H1 (cell line): ENCODE measurements around the gene SAMD9. TPM values are rescaled to one million over a fixed set of nuclear protein-coding genes. Genes with fewer than 3 reads are reported as not detected.

Experiments
- CTCF ChIA-PET: fragments of 300-600 bp; sonication (Branson Sonifier 250); formaldehyde crosslinking; loops from one replicate; lab custom pipeline; 2021; ENCODE audit not compliant: partially characterized antibody; lab: Charles Lee
- POLR2A ChIA-PET: fragments of 300-600 bp; sonication (Branson Sonifier 250); formaldehyde crosslinking; loops from one replicate; lab custom pipeline; 2021; ENCODE audit warnings: inconsistent platforms; ENCODE audit not compliant: partially characterized antibody; lab: Charles Lee
- DNase-seq, 2 experiments: peaks; one replicate each; pipeline versions ENCODE4 v3.0.0 to v3.0.0-alpha.2; 2010 to 2022; ENCODE audit warnings: low spot score in 2 of 2, low read depth in 1 of 2, mixed read lengths in 1 of 2
- FAIRE-seq: peaks from 2 replicates; lab custom pipeline; 2011; peaks lifted over from hg19 to GRCh38; lab: Jason Lieb, UNC
- H2AFZ ChIP-seq: 2 replicates; pipeline ENCODE4 v1.8.1; 2012; ENCODE audit warnings: low read length, inconsistent platforms
- H2AK5ac ChIP-seq: 2 replicates; pipeline ENCODE4 v1.6.1; 2013; ENCODE audit warnings: low read depth, low read length
- H2BK120ac ChIP-seq: replicated peaks from 2 replicates; pipeline ENCODE3; 2013; ENCODE audit warnings: low read depth, low read length, inconsistent platforms
- H2BK12ac ChIP-seq: 2 replicates; pipeline ENCODE4 v1.6.1; 2013; ENCODE audit warnings: low read depth, low read length
- H2BK15ac ChIP-seq: 2 replicates; pipeline ENCODE4 v1.6.1; 2013; ENCODE audit warnings: low read length
- H2BK20ac ChIP-seq: 2 replicates; pipeline ENCODE4 v1.6.1; 2013; ENCODE audit warnings: low read length
- H2BK5ac ChIP-seq: 2 replicates; pipeline ENCODE4 v1.6.1; 2013; ENCODE audit warnings: low read depth, low read length
- H3K14ac ChIP-seq: 2 replicates; pipeline ENCODE4 v1.6.1; 2013; ENCODE audit warnings: inconsistent platforms; ENCODE audit not compliant: insufficient read length
- H3K18ac ChIP-seq: 2 replicates; pipeline ENCODE4 v1.6.1; 2013; ENCODE audit warnings: low read length; ENCODE audit errors: extremely low read depth
- H3K23ac ChIP-seq: 2 replicates; pipeline ENCODE4 v1.6.1; 2013; ENCODE audit warnings: inconsistent platforms; ENCODE audit not compliant: insufficient read length
- H3K23me2 ChIP-seq: 2 replicates; pipeline ENCODE4 v1.6.1; 2013; ENCODE audit warnings: low read depth, low read length
- H3K27ac ChIP-seq: 2 replicates; pipeline ENCODE4 v1.6.1; 2011; ENCODE audit warnings: low read depth, low read length, inconsistent platforms
- H3K27me3 ChIP-seq, 4 experiments: replicated peaks in 1 of 4; 1 replicate in 1 of 4; 2 replicates in 3 of 4; pipeline versions ENCODE4 v1.6.1 to v1.8.1; 2011 to 2013; ENCODE audit warnings: low read length in 3 of 4, mild to moderate bottlenecking in 3 of 4, inconsistent platforms in 2 of 4, mixed read lengths in 2 of 4, moderate library complexity in 1 of 4; ENCODE audit not compliant: control insufficient read depth in 3 of 4, insufficient read depth in 3 of 4; ENCODE audit errors: extremely low read depth in 1 of 4
- H3K36me3 ChIP-seq, 4 experiments: 2 replicates each; pipeline versions ENCODE4 v1.6.1 to v1.8.1; 2011 to 2013; ENCODE audit warnings: mild to moderate bottlenecking in 4 of 4, low read length in 3 of 4, moderate library complexity in 2 of 4, control low read depth in 1 of 4, inconsistent platforms in 1 of 4; ENCODE audit not compliant: insufficient read depth in 4 of 4, control insufficient read depth in 2 of 4
- H3K4ac ChIP-seq: replicated peaks from 2 replicates; pipeline ENCODE3; 2013; ENCODE audit warnings: low read length, low read depth, mixed read lengths, inconsistent platforms; ENCODE audit not compliant: insufficient read length
- H3K4me1 ChIP-seq, 4 experiments: replicated peaks in 1 of 4; 1 replicate in 1 of 4; 2 replicates in 3 of 4; pipeline versions ENCODE4 v1.6.1 to v1.8.1; 2011 to 2013; ENCODE audit warnings: low read length in 3 of 4, inconsistent platforms in 2 of 4, mixed read lengths in 1 of 4; ENCODE audit not compliant: insufficient read depth in 4 of 4, control insufficient read depth in 3 of 4
- H3K4me2 ChIP-seq, 2 experiments: 2 replicates each; pipeline versions ENCODE4 v1.6.1 to v1.8.1; 2011 to 2013; ENCODE audit warnings: low read depth in 2 of 2, low read length in 2 of 2, control low read depth in 1 of 2, inconsistent platforms in 1 of 2, mild to moderate bottlenecking in 1 of 2; ENCODE audit not compliant: insufficient read depth in 1 of 2
- H3K4me3 ChIP-seq, 4 experiments: fragments of 200-600, 300-600 bp in 1 of 4; sonication (generic), shearing (Covaris generic), sonication (Bioruptor Twin) in 1 of 4; 2 replicates each; pipeline versions ENCODE4 v1.5.1 to v1.8.1; 2011 to 2016; ENCODE audit warnings: low read length in 4 of 4, low read depth in 3 of 4, control low read depth in 2 of 4, inconsistent platforms in 2 of 4, mild to moderate bottlenecking in 2 of 4, mixed read lengths in 1 of 4, moderate library complexity in 1 of 4; ENCODE audit not compliant: insufficient read depth in 2 of 4; ENCODE audit errors: extremely low read depth in 1 of 4
- H3K56ac ChIP-seq: replicated peaks from 2 replicates; pipeline ENCODE3; 2013; ENCODE audit warnings: low read depth, mild to moderate bottlenecking, mixed read lengths, low read length, inconsistent platforms; ENCODE audit not compliant: insufficient read length
- H3K79me1 ChIP-seq: 2 replicates; pipeline ENCODE4 v1.6.1; 2013; ENCODE audit warnings: low read depth, low read length, control low read depth
- H3K79me2 ChIP-seq, 2 experiments: 2 replicates each; pipeline versions ENCODE4 v1.6.1 to v1.8.1; 2012 to 2013; ENCODE audit warnings: low read length in 2 of 2, mild to moderate bottlenecking in 2 of 2, inconsistent platforms in 1 of 2; ENCODE audit not compliant: insufficient read depth in 2 of 2, control insufficient read depth in 1 of 2
- H3K9ac ChIP-seq, 4 experiments: replicated peaks in 1 of 4; 1 replicate in 1 of 4; 2 replicates in 3 of 4; pipeline versions ENCODE4 v1.6.1 to v1.8.1; 2011 to 2013; ENCODE audit warnings: low read depth in 3 of 4, low read length in 3 of 4, control low read depth in 2 of 4, mild to moderate bottlenecking in 2 of 4, moderate library complexity in 2 of 4, inconsistent platforms in 1 of 4; ENCODE audit errors: extremely low read depth in 1 of 4
- H3K9me3 ChIP-seq, 2 experiments: 2 replicates each; pipeline versions ENCODE4 v1.6.1 to v1.8.1; 2012 to 2013; ENCODE audit warnings: mild to moderate bottlenecking in 2 of 2, moderate library complexity in 2 of 2, control low read depth in 1 of 2, inconsistent platforms in 1 of 2, low read depth in 1 of 2, low read length in 1 of 2, mixed read lengths in 1 of 2; ENCODE audit not compliant: insufficient read depth in 2 of 2
- H4K20me1 ChIP-seq, 2 experiments: replicated peaks in 1 of 2; 2 replicates each; pipeline versions ENCODE3 to v1.8.1; 2011 to 2013; ENCODE audit warnings: inconsistent platforms in 2 of 2, low read length in 2 of 2, mild to moderate bottlenecking in 1 of 2; ENCODE audit not compliant: insufficient read depth in 2 of 2, control insufficient read depth in 1 of 2
- H4K5ac ChIP-seq: 2 replicates; pipeline ENCODE4 v1.6.1; 2013; ENCODE audit warnings: low read length, low read depth, mixed read lengths, inconsistent platforms; ENCODE audit not compliant: insufficient read length
- H4K8ac ChIP-seq: 2 replicates; pipeline ENCODE4 v1.8.0; 2013; ENCODE audit warnings: mild to moderate bottlenecking, moderate library complexity, low read length, inconsistent platforms; ENCODE audit not compliant: insufficient read depth; ENCODE audit errors: extremely low read depth
- H4K91ac ChIP-seq: replicated peaks from 2 replicates; pipeline ENCODE3; 2013; ENCODE audit warnings: low read length, mixed read lengths, inconsistent platforms; ENCODE audit not compliant: insufficient read length
- JUND ChIP-seq: IDR thresholded peaks from 2 replicates; pipeline ENCODE4 v1.6.1; 2011; ENCODE audit warnings: mild to moderate bottlenecking, improper control_type of control experiment, low read length
- RBBP5 ChIP-seq: IDR thresholded peaks from 2 replicates; pipeline ENCODE4 v1.7.1; 2012; ENCODE audit warnings: low read depth, mild to moderate bottlenecking, inconsistent platforms, low read length, moderate library complexity, borderline replicate concordance
- SP1 ChIP-seq: IDR thresholded peaks from 2 replicates; pipeline ENCODE4 v1.6.1; 2011; ENCODE audit warnings: low read depth, low read length
- WGBS, 2 experiments: shearing (Covaris generic) in 1 of 2; methylation state at CpG; one replicate each; pipeline versions ENCODE4 v1.1.6 to v1.1.7; 2013 to 2015; ENCODE audit warnings: low lambda C conversion rate in 2 of 2, mixed read lengths in 2 of 2, inconsistent platforms in 1 of 2, low coverage in 1 of 2, missing lambda C conversion rate in 1 of 2; ENCODE audit not compliant: insufficient replicate concordance in 2 of 2, insufficient coverage in 1 of 2, insufficient read length in 1 of 2; ENCODE audit errors: extremely low coverage in 1 of 2, missing lambda C conversion rate in 1 of 2; 5-methylcytosine and 5-hydroxymethylcytosine counted together
- polyA plus RNA-seq, 7 experiments: library from polyadenylated mRNA; depleted of rRNA in 3 of 7; stranded (reverse) in 5 of 7; unstranded in 2 of 7; fragments of >200 nt in 5 of 7; fragments of 200-250 nt in 2 of 7; gene quantifications; 1 replicate in 5 of 7; 2 replicates in 1 of 7; 4 replicates in 1 of 7; pipeline versions ENCODE4 v1.2.1 to v1.2.3, GENCODE V29; 2011 to 2013; ENCODE audit warnings: missing spikeins in 2 of 7, mixed read lengths in 2 of 7
- total RNA-seq: library from RNA; stranded (reverse); fragmentation: NEBNext Ultra II Directional; extraction: Animal tissue kit (Norgen Biotek cat#: 25700); gene quantifications from 2 replicates; pipeline ENCODE4 v1.2.1, GENCODE V29; 2021
- TF ChIP-seq, protein P1 (sequence below), 3 experiments: IDR thresholded peaks; 1 replicate in 2 of 3; 2 replicates in 1 of 3; pipeline versions ENCODE4 v1.5.1 to v1.6.1; 2011; ENCODE audit warnings: low read length in 3 of 3, mild to moderate bottlenecking in 3 of 3, inconsistent platforms in 2 of 3, low read depth in 1 of 3, moderate library complexity in 1 of 3; ENCODE audit not compliant: insufficient read depth in 1 of 3; ENCODE audit errors: control extremely low read depth in 1 of 3

SAMD9 gene
- total and polyA plus RNA-seq, 2 of the 8 experiments (the other 6 are each of a cell fraction or from before 2014, with no cell fraction given) = 0.02 TPM; not detected in 1

DNA sequence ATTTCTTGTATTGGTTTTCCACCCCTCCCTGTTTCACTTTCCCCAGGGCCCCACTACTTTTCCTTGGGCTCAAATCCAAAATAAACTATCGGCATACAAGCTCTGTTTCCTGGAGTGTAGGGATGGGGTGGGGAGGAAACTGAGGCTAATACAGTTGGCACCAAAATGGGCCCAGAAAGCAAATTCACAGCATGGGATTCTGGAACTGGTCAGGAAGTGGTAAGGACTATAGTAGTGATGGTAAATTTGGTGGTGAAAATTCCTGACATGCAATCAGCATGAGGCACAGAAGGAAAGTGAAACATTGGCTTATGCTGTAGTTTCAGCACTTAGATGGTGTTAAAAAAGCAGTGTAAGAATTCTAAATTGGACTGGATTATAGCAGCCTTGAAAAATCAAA lies 39.1 kb upstream of the SAMD9 start:
- H3K27me3 ChIP-seq = no peaks in the 10 kb centered on the region
- POLR2A ChIA-PET = no interaction called here
- no peaks in the 10 kb centered on the region for H3K9me3 ChIP-seq
- no peak overlapping the region for H3K14ac ChIP-seq
- H2AFZ ChIP-seq = no peak overlapping the region
- no peaks in the 10 kb centered on the region for H3K79me2 ChIP-seq
- H3K18ac ChIP-seq = no peak overlapping the region
- no peak overlapping the region for H4K5ac ChIP-seq
- no peak overlapping the region for H2BK120ac ChIP-seq
- no peaks in the 10 kb centered on the region for H3K79me1 ChIP-seq
- no peak for DNase-seq
- no peak overlapping the region for H4K8ac ChIP-seq
- H2AK5ac ChIP-seq = no peak overlapping the region
- 95% methylated on average over 1 of the region's 1 CpG; no CpG with 5 or more reads in 1 of the 2 experiments for WGBS, 2 experiments
- H3K56ac ChIP-seq = no peak overlapping the region
- H2BK12ac ChIP-seq = no peak overlapping the region
- TF ChIP-seq RBBP5 (no peak), SP1 (no peak), JUND (no peak)
- TF ChIP-seq, protein P1, sequence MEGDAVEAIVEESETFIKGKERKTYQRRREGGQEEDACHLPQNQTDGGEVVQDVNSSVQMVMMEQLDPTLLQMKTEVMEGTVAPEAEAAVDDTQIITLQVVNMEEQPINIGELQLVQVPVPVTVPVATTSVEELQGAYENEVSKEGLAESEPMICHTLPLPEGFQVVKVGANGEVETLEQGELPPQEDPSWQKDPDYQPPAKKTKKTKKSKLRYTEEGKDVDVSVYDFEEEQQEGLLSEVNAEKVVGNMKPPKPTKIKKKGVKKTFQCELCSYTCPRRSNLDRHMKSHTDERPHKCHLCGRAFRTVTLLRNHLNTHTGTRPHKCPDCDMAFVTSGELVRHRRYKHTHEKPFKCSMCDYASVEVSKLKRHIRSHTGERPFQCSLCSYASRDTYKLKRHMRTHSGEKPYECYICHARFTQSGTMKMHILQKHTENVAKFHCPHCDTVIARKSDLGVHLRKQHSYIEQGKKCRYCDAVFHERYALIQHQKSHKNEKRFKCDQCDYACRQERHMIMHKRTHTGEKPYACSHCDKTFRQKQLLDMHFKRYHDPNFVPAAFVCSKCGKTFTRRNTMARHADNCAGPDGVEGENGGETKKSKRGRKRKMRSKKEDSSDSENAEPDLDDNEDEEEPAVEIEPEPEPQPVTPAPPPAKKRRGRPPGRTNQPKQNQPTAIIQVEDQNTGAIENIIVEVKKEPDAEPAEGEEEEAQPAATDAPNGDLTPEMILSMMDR (IDR thresholded peaks at IDR 0.05; ENCODE audit: control extremely low read depth in 1 of 3, insufficient read depth in 1 of 3, low read depth in 1 of 3, low read length in 3 of 3) = no peak
- TF ChIP-seq, all 59 proteins: peak for 0
- Histone ChIP-seq H4K20me1 (no peaks in the 10 kb centered on the region), H3K4me2 (no peak overlapping the region), H2BK15ac (no peak overlapping the region), H3K36me3 (no peaks in the 10 kb centered on the region), H3K4me3 (no peak overlapping the region), H3K23me2 (no peaks in the 10 kb centered on the region), H4K91ac (no peak overlapping the region), H3K4ac (no peak overlapping the region), H3K27ac (no peak overlapping the region), H2BK20ac (no peak overlapping the region), H3K23ac (no peak overlapping the region), H3K4me1 (no peaks in the 10 kb centered on the region), H2BK5ac (no peak overlapping the region), H3K9ac (no peak overlapping the region)
- FAIRE-seq = no peak
- CTCF ChIA-PET = interaction anchor here (0.6 to 1.6 kb wide), 3 partner anchors 68 to 763 kb away, joined by 3 to 4 read pairs (median 4); no protein-coding TSS in a partner anchor
